ENCODE results near the gene SLC20A1.
"Not testable (repeated sequence)": the region's sequence is repeated elsewhere in the genome, so short reads cannot be mapped to it uniquely, and the experiment has no call there.

The SLC20A1 gene

GRCh38 chr2:112645310-112646101 lies at the start of gene SLC20A1:
SLC20A1 (plus strand) TSS chr2:112645939; CDS start chr2:112646829, 890 bp downstream.
- DNase-seq (ENCODE audit: low spot score), result peak; percentile 98

GRCh38 chr2:112597537-112598322 lies 48.0 kb upstream of the SLC20A1 start:
- DNase-seq (ENCODE audit: low spot score), result no peak

GRCh38 chr2:112600634-112601033 lies 45.1 kb upstream of the SLC20A1 start:
- DNase-seq (ENCODE audit: low spot score), result no peak

GRCh38 chr2:112601754-112602153 lies 44.0 kb upstream of the SLC20A1 start:
- DNase-seq (ENCODE audit: low spot score), result no peak

- no peak for DNase-seq (ENCODE audit: low spot score)
Observed at GRCh38 chr2:112602917-112603316, 42.8 kb upstream of the SLC20A1 start.

GRCh38 chr2:112603731-112604130 lies 42.0 kb upstream of the SLC20A1 start:
- DNase-seq (ENCODE audit: low spot score), result no peak

- DNase-seq (ENCODE audit: low spot score), result no peak
Observed at GRCh38 chr2:112604952-112605351, 40.8 kb upstream of the SLC20A1 start.

GRCh38 chr2:112605926-112606325 lies 39.8 kb upstream of the SLC20A1 start:
- DNase-seq (ENCODE audit: low spot score), result peak; percentile 43

GRCh38 chr2:112606547-112606946 lies 39.2 kb upstream of the SLC20A1 start:
- DNase-seq (ENCODE audit: low spot score), result no peak

GRCh38 chr2:112607680-112608438 lies 37.9 kb upstream of the SLC20A1 start:
- DNase-seq (ENCODE audit: low spot score), result no peak

- DNase-seq (ENCODE audit: low spot score), result not testable (repeated sequence)
Observed at GRCh38 chr2:112609320-112609719, 36.4 kb upstream of the SLC20A1 start.

- not testable (repeated sequence) for DNase-seq (ENCODE audit: low spot score)
Observed at GRCh38 chr2:112612283-112612682, 33.5 kb upstream of the SLC20A1 start.

- DNase-seq (ENCODE audit: low spot score), result no peak
Observed at GRCh38 chr2:112614201-112614840, 31.4 kb upstream of the SLC20A1 start.

GRCh38 chr2:112615051-112615450 lies 30.7 kb upstream of the SLC20A1 start:
- no peak for DNase-seq (ENCODE audit: low spot score)

- not testable (repeated sequence) for DNase-seq (ENCODE audit: low spot score)
Observed at GRCh38 chr2:112615798-112616197, 29.9 kb upstream of the SLC20A1 start.

GRCh38 chr2:112618383-112618782 lies 27.4 kb upstream of the SLC20A1 start:
- no peak for DNase-seq (ENCODE audit: low spot score)

GRCh38 chr2:112621790-112622527 lies 23.8 kb upstream of the SLC20A1 start:
- no peak for DNase-seq (ENCODE audit: low spot score)

GRCh38 chr2:112622528-112622849 lies 23.2 kb upstream of the SLC20A1 start:
- no peak for DNase-seq (ENCODE audit: low spot score)

GRCh38 chr2:112623913-112624777 lies 21.6 kb upstream of the SLC20A1 start:
- DNase-seq (ENCODE audit: low spot score), result no peak

- DNase-seq (ENCODE audit: low spot score), result no peak
Observed at GRCh38 chr2:112625474-112626114, 20.1 kb upstream of the SLC20A1 start.

All from putamen (tissue), 1 donor.